ENCODE measurements around the gene GNG13.

Gene GNG13

DNA sequence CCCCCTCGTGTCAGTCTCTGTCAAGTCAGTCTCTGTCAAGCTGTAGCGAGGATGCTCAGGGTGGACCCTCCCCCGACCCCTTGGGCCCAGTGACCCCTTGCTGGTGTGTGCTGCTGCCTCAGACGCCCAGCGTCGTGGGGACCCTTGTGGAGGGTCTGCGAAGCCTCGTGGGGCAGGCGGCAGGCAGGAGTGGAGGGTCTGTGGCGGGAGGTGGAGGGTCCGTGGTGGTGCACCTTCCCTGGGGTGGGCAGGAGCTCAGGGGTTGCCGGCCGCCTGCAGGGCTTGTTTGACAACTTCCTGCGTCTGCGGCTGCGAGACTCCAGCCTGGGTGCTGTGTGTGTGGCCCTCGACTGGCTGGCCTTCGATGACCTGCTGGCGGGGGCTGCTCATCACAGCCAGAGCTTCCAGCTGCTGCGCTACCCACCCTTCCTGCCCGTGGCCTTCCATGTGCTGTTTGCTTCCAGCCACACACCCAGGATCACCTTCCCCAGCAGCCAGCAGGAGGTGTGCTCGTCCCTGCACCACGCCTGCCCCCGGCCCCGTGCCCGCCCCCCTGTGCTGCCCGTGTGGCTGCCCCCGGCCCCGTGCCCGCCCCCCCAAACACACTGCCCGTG lies 5.6 kb downstream of the GNG13 start:
- no peak for DNase-seq

- no peak for DNase-seq
These were observed 6.3 kb downstream of the GNG13 start for GRCh38 chr16:794091-794822.

DNA sequence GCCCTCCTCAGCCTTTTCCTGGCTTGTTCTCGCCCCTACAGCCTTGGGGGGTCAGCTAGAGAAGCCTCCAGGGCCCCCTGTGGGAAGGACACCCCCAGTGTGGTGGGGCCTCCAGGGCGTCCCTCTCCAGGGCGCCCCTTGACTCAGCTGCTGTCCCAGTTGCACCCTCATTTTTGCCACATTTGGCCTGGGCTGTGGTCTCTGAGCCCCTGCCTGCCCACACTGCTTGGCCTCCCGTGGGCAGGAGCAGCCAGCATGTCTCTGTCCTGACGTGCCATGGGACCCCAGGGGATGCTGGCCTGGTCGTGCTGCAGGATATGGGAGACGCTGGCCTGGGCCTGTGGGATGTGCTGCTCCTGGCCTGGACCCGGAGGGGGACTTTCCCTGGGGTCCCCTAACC lies 7.1 kb downstream of the GNG13 start:
- no peak for DNase-seq

GRCh38 chr16:792221-792995 lies 8.1 kb downstream of the GNG13 start:
- no peak for DNase-seq

DNA sequence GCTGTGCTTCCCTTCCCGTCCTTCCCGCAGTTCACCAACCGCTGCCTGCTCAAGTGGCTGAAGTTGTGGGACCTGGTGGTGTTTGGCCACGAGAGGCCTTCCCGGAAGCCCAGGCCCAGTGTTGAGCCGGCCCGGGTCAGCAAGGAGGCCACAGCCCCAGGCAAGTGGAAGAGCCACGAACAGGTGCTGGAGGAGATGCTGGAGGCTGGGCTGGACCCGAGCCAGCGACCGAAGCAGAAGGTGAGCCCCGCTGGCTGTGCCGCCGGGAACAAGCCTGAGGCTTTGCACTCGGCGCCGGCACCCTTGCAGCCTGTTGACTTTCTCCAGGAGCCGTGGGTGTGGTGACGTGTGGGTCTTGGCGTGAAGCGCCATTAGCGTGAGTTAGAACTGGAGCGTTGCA lies 9.4 kb downstream of the GNG13 start:
- DNase-seq: no peak

DNA sequence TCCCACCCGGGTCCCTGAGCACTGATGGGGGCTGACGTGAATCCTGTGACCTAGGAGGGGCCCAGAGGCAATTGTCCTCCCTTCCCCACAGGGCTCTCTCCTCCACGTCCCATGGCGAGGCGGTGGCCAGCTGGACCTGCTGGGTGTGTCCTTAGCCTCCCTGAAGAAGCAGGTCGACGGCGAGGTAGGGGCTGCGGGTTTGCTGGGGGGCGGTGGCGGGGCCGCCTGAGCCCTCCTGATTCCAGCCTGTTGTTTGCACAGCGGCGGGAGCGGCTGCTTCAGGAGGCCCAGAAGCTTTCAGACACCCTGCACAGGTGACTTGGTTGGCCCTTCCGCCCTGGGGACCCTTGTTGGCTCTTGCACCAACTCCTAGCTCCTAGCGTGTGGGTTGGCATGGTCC lies 10.4 kb downstream of the GNG13 start:
- DNase-seq: no peak

DNA sequence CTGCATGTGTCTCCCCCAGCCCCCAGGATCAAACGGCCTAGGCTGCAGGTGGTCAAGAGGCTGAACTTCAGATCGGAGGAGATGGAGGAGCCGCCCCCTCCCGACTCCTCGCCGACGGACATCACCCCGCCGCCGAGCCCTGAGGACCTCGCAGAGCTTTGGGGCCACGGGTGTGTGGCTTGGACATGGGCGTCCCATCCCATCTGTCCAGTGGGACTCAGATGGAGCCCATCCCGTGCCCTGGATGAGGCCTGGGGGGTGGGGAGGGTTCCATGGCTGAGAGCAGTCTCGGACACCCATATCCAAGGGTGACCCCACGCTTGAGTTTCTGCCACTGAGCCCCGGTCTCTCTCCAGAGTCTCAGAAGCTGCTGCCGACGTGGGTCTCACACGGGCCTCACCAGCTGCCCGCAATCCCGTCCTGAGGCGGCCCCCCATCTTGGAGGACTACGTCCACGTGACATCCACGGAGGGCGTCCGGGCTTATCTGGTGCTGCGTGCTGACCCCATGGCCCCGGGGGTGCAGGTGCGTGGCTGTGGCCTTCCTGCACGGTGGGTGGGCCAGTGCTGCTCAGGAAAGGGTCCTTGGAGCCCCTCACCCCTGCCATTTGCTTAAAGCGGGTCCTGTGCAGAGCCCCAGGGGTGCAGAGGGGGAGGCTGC lies 11.2 kb downstream of the GNG13 start:
- no peak for DNase-seq

- peak; percentile 12 to 93 (median 82) for DNase-seq
These were observed 12.0 kb downstream of the GNG13 start, which contains the start of gene CHTF18 for GRCh38 chr16:788399-789126. Gene CHTF18, plus strand, starts transcription at chr16:788620. Its CDS starts 65 bp downstream, at chr16:788685.

DNA sequence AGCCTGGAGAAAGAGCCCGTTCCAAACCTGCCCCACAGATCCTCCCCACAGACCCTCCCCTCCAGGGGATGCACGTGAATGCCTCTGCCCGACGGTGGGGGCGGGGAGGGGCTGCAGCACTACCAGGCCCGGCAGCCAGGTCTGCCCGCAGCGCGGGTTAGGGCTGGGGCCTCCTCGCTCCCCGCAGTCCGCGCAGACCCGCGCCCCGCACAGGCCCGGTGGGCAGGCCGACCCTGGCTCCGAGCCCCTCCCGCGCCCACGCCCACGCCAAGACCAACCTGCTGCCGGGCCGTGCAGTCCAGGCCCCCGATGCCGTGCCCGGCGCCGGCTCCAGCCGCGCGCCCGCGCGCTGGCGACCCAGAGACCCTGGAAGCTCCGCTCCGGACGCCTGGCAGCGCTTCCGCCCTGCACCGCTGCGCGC lies 12.5 kb downstream of the GNG13 start, which contains the start of gene RPUSD1:
Gene RPUSD1, minus strand, starts transcription at position 404 of the 421 bp plus-strand sequence. CDS start 644 bp downstream, outside the sequence.
- no peak for DNase-seq

- no peak for DNase-seq
These were observed 13.1 kb downstream of the GNG13 start for GRCh38 chr16:787321-787966.

GRCh38 chr16:785563-786535 lies 14.7 kb downstream of the GNG13 start:
- DNase-seq: peak in 37 of 51 donors; percentile 3 to 70 (median 31)

GRCh38 chr16:784431-784830 lies 16.1 kb downstream of the GNG13 start:
- no peak for DNase-seq

GRCh38 chr16:783404-784161 lies 17.0 kb downstream of the GNG13 start:
- DNase-seq: peak in 2 of 51 donors; percentile 1 to 7

DNA sequence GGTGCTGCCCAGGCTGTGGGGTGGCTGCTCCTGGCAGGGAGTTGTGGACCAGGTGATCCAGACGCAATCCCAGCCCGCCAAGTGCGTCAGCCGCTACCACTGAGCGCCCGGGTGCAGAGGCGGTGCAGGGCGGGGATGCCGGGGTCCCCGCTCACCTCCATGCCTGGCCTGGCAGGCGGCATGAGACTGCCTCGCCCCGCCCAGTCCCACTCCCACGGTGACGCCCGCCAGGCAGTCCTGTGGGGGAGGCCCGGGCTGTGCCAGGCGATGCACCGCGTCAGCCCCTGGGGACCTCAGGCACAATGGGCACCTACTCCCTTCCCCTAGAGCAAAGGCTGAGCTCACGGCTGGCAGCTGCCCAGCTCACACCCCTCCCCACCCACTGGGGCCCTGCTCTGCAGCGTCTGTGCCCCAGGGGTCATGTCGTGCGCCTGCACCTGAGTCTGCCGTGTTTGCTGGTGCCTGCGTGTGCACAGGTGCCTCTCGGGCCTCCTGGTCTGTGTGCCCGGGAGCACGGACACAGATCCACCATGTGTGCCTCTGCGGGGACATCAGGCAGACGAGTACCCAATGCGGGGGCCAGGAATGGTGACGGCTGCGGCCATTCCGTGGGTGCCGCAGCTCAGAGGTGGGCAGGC lies 17.6 kb downstream of the GNG13 start:
- no peak for DNase-seq

DNA sequence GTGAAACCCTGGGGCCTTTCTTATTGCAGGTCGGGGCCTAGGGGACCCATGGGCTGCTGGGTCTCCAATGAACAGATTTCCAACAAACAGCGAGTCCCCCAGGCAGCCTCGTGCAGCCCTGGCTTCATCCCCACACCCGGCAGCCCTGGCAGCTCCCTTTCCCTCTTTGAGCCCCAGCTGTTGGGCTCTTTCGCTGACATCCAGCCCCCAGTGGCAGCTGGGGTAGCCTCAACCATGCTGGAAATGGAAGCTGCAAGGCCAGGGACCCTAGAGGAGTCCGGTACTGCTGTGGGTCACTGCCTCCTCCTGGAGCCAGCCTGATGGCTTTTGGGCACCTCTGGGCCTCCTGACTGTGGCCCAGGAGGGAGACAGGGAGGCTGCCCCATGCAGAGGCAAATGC lies 18.3 kb downstream of the GNG13 start:
- DNase-seq: no peak

DNA sequence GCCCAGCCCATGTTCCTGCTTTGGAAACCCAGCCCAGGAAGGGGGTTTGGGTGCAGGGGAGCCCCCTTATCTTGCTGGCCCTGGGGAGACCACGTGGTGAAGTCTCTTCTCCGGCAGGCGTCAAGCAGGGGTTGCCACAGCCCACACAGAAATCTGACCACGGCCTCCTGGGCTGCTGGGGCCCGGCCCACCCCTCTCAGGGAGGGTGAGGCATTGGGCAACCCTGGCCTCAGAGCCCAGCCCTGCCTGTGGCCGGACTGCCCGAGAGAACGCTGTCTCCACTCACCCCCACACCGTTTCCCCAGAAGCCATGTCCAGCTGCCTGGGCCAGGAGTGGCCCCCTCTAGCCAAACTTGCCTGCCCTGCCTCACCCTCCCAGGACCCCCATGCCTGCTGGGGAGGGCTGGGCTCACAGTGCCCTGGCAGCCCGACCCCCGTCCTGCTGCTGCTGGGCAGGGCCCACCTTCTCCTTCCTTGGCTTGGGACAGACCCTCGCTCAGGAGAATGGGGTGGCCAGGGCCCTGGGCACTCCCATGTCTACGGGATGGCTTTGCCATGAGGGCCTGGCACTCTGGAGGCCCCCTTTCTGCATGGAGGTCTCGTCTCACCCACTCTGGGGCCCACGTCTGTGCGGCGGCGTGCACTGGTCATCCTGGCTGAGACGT lies 19.1 kb downstream of the GNG13 start:
- no peak for DNase-seq

- DNase-seq: no peak
These were observed 20.2 kb downstream of the GNG13 start for GRCh38 chr16:780296-780695.
